ENCODE data around the gene ACSL1. TPM values are rescaled to one million over a fixed set of nuclear protein-coding genes. Genes with fewer than 3 reads are reported as not detected.

The ACSL1 gene
- total RNA-seq, 1 donor from 2014 or later, result 5.1 TPM

- Histone ChIP-seq H3F3A (ENCODE audit: low read depth) (no peaks in the 10 kb centered on the region), H3K27ac (no peak overlapping the region), H4K20me1 (ENCODE audit: low read depth) (no peaks in the 10 kb centered on the region), H3K9ac (no peak overlapping the region), H3K27me3 (peaks cover 53% of the 10 kb centered on the region), H3K4me1 (no peaks in the 10 kb centered on the region), H3K36me3 (no peaks in the 10 kb centered on the region), H3K9me3 (ENCODE audit: low read depth) (no peaks in the 10 kb centered on the region), H3K4me3 (no peak overlapping the region), H2AFZ (replicated peaks) (no peak overlapping the region), H3K79me2 (ENCODE audit: low read depth) (no peaks in the 10 kb centered on the region), H3K4me2 (no peak overlapping the region)
- H3K36me3 Mint-ChIP-seq, result no peaks in the 10 kb centered on the region
- peaks cover 7% of the 10 kb centered on the region for H3K9me3 Mint-ChIP-seq
- peaks cover 6% of the 10 kb centered on the region for H3K27me3 Mint-ChIP-seq (ENCODE audit: insufficient read depth, low read depth)
- DNase-seq (ENCODE audit: low spot score), result no peak
- H3K4me3 Mint-ChIP-seq, result no peak overlapping the region
- peaks cover 4% of the 10 kb centered on the region for H3K4me1 Mint-ChIP-seq
- no peak overlapping the region for H3K27ac Mint-ChIP-seq
- TF ChIP-seq, protein P1, sequence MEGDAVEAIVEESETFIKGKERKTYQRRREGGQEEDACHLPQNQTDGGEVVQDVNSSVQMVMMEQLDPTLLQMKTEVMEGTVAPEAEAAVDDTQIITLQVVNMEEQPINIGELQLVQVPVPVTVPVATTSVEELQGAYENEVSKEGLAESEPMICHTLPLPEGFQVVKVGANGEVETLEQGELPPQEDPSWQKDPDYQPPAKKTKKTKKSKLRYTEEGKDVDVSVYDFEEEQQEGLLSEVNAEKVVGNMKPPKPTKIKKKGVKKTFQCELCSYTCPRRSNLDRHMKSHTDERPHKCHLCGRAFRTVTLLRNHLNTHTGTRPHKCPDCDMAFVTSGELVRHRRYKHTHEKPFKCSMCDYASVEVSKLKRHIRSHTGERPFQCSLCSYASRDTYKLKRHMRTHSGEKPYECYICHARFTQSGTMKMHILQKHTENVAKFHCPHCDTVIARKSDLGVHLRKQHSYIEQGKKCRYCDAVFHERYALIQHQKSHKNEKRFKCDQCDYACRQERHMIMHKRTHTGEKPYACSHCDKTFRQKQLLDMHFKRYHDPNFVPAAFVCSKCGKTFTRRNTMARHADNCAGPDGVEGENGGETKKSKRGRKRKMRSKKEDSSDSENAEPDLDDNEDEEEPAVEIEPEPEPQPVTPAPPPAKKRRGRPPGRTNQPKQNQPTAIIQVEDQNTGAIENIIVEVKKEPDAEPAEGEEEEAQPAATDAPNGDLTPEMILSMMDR (IDR thresholded peaks at IDR 0.05), result no peak
- TF ChIP-seq EZH2phosphoT487 (IDR thresholded peaks at IDR 0.05), result no peak
- TF ChIP-seq EZH2 (IDR thresholded peaks at IDR 0.05), result no peak
These were observed 31.9 kb downstream of the ACSL1 start for GRCh38 chr4:184793735-184794355.

GRCh38 chr4:184792950-184793555, 32.7 kb downstream of the ACSL1 start:
- no peak overlapping the region for H2AFZ ChIP-seq (replicated peaks)
- no peaks in the 10 kb centered on the region for H3K79me2 ChIP-seq (ENCODE audit: low read depth)
- peaks cover 45% of the 10 kb centered on the region for H3K27me3 ChIP-seq
- Mint-ChIP-seq H3K36me3 (no peaks in the 10 kb centered on the region), H3K4me3 (no peak overlapping the region), H3K27me3 (ENCODE audit: insufficient read depth, low read depth) (peaks cover 6% of the 10 kb centered on the region), H3K27ac (no peak overlapping the region), H3K4me1 (peaks cover 4% of the 10 kb centered on the region), H3K9me3 (peaks cover 7% of the 10 kb centered on the region)
- H3K4me2 ChIP-seq, result no peak overlapping the region
- TF ChIP-seq EZH2 (IDR thresholded peaks at IDR 0.05), result no peak
- TF ChIP-seq, protein P1 (IDR thresholded peaks at IDR 0.05), result no peak
- no peak for TF ChIP-seq EZH2phosphoT487 (IDR thresholded peaks at IDR 0.05)
- no peak for DNase-seq (ENCODE audit: low spot score)
- H3F3A ChIP-seq (ENCODE audit: low read depth), result no peaks in the 10 kb centered on the region
- no peak overlapping the region for H3K27ac ChIP-seq
- H3K9me3 ChIP-seq (ENCODE audit: low read depth), result no peaks in the 10 kb centered on the region
- no peaks in the 10 kb centered on the region for H3K36me3 ChIP-seq
- H3K4me3 ChIP-seq, result no peak overlapping the region
- no peak overlapping the region for H3K9ac ChIP-seq
- no peaks in the 10 kb centered on the region for H4K20me1 ChIP-seq (ENCODE audit: low read depth)
- H3K4me1 ChIP-seq, result no peaks in the 10 kb centered on the region

- H3K9me3 Mint-ChIP-seq, result peaks cover 7% of the 10 kb centered on the region
- H3K27me3 ChIP-seq, result peaks cover 39% of the 10 kb centered on the region
- no peaks in the 10 kb centered on the region for H3K4me1 ChIP-seq
- peaks cover 6% of the 10 kb centered on the region for H3K27me3 Mint-ChIP-seq (ENCODE audit: insufficient read depth, low read depth)
- no peak overlapping the region for H3K27ac ChIP-seq
- no peak overlapping the region for H3K9ac ChIP-seq
- no peak overlapping the region for H2AFZ ChIP-seq (replicated peaks)
- H4K20me1 ChIP-seq (ENCODE audit: low read depth), result no peaks in the 10 kb centered on the region
- no peaks in the 10 kb centered on the region for H3F3A ChIP-seq (ENCODE audit: low read depth)
- no peak for DNase-seq (ENCODE audit: low spot score)
- H3K36me3 Mint-ChIP-seq, result no peaks in the 10 kb centered on the region
- TF ChIP-seq EZH2 (IDR thresholded peaks at IDR 0.05), result no peak
- TF ChIP-seq, protein P1 (IDR thresholded peaks at IDR 0.05), result no peak
- TF ChIP-seq EZH2phosphoT487 (IDR thresholded peaks at IDR 0.05), result no peak
- H3K4me3 Mint-ChIP-seq, result no peak overlapping the region
- H3K36me3 ChIP-seq, result no peaks in the 10 kb centered on the region
- H3K4me3 ChIP-seq, result no peak overlapping the region
- no peaks in the 10 kb centered on the region for H3K79me2 ChIP-seq (ENCODE audit: low read depth)
- H3K9me3 ChIP-seq (ENCODE audit: low read depth), result no peaks in the 10 kb centered on the region
- no peak overlapping the region for H3K27ac Mint-ChIP-seq
- H3K4me2 ChIP-seq, result no peak overlapping the region
- H3K4me1 Mint-ChIP-seq, result peaks cover 4% of the 10 kb centered on the region
These were observed 33.4 kb downstream of the ACSL1 start for GRCh38 chr4:184792334-184792733.
